ENCODE data around the gene GNG13.

GRCh38 chr16:847681-848445 lies 47.3 kb upstream of the GNG13 start:
- TF ChIP-seq, protein P1, sequence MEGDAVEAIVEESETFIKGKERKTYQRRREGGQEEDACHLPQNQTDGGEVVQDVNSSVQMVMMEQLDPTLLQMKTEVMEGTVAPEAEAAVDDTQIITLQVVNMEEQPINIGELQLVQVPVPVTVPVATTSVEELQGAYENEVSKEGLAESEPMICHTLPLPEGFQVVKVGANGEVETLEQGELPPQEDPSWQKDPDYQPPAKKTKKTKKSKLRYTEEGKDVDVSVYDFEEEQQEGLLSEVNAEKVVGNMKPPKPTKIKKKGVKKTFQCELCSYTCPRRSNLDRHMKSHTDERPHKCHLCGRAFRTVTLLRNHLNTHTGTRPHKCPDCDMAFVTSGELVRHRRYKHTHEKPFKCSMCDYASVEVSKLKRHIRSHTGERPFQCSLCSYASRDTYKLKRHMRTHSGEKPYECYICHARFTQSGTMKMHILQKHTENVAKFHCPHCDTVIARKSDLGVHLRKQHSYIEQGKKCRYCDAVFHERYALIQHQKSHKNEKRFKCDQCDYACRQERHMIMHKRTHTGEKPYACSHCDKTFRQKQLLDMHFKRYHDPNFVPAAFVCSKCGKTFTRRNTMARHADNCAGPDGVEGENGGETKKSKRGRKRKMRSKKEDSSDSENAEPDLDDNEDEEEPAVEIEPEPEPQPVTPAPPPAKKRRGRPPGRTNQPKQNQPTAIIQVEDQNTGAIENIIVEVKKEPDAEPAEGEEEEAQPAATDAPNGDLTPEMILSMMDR (conservative IDR thresholded peaks at IDR 0.05; ENCODE audit: low read depth, low read length): no peak
- TF ChIP-seq EZH2 (IDR thresholded peaks at IDR 0.05; ENCODE audit: borderline replicate concordance, low read depth, low read length, poor library complexity, severe bottlenecking): no peak
